ENCODE results near the gene NID1. TPM values are rescaled to one million over a fixed set of nuclear protein-coding genes. Genes with fewer than 3 reads are reported as not detected.

The NID1 gene
- total and polyA plus RNA-seq, 8 donors: 21.4 to 214 (median 89.6) TPM

GRCh38 chr1:235997049-235997448, 67.8 kb downstream of the NID1 start:
- 73 to 95% (median 92%) methylated on average over 5 of the region's 5 CpGs for WGBS, 5 donors
- Histone ChIP-seq H3K9me3 (no peaks in the 10 kb centered on the region), H3K27ac (no peak overlapping the region), H3K4me1 (peaks cover 0 to 4% (median 0%) of the 10 kb centered on the region in 4 donors), H3K4me3 (no peak overlapping the region), H3K27me3 (no peaks in the 10 kb centered on the region), H3K36me3 (peaks cover 12 to 94% (median 53%) of the 10 kb centered on the region in 4 donors)
- no peak for DNase-seq
- TF ChIP-seq POLR2AphosphoS5 (IDR thresholded peaks at IDR 0.05) (no peak), POLR2A (IDR thresholded peaks at IDR 0.05) (no peak)
- intact Hi-C loops (cut with DNase I; ENCODE audit: low total_unique reads): no loop called here

DNA sequence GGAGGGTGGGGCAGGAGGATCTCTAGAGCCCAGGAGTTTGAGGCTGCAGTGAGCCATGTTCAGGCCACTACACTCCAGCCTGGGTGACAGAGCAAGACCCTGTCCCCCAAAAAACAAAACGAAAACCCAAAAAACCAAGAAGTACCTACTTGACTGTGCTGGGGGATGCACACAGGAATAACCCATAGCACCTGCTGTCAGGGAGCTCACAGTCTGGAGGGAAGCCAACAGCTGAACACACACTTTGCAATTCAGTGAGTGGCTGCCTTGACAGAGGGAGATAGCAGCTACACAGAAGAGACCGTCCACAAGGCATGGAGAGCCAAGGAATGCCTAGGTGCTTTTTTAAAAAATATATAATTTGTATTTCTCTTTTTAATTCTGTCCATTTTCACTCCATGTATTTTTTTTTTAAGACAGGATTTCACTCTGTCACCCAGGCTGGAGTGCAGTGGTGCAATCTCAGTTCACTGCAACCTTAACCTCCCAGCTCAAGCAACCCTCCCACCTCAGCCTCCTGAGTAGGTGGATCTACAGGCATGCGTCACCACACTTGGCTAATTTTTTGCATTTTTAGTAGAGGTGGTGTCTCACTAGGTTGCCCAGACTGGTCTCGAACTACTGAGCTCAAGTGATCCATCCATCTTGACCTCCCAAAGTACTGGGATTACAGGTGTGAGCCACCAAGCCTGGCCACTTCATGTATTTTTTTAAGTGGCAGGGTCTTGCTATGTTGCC, 68.7 kb downstream of the NID1 start:
- Histone ChIP-seq H3K4me1 (peaks cover 0 to 1% (median 0%) of the 10 kb centered on the region in 4 donors), H3K27me3 (no peaks in the 10 kb centered on the region), H3K9me3 (no peaks in the 10 kb centered on the region), H3K36me3 (peaks cover 12 to 98% (median 60%) of the 10 kb centered on the region in 4 donors), H3K4me3 (no peak overlapping the region), H3K27ac (no peak overlapping the region)
- intact Hi-C loops (cut with DNase I; ENCODE audit: low total_unique reads): no loop called here
- DNase-seq: no peak
- no peak for TF ChIP-seq POLR2A (IDR thresholded peaks at IDR 0.05)
- no peak for TF ChIP-seq POLR2AphosphoS5 (IDR thresholded peaks at IDR 0.05)
- no peak for TF ChIP-seq CTCF (IDR thresholded peaks at IDR 0.05)
- no peak for TF ChIP-seq EP300 (IDR thresholded peaks at IDR 0.05)
- WGBS, 5 donors: 87 to 93% (median 89%) methylated on average over 4 of the region's 4 CpGs

DNA sequence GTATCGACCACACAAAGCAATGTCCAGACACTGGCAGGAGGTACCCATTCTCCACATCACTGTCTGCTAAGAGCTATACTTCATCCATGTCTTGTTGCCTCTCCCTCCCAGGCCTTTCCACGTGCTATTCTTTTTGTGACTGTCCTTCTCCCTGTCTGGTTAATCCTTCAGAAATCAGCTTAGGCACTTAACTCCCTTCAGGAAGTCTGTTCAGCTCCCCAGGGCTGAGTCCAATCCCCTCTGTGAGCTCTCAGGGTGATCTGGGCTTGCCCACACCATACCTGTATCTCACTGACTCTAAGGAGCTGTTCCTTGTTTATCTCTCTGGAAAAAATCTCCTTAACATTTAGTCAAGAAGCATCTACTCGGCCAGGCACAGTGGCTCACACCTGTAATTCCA, 69.4 kb downstream of the NID1 start:
- no peak overlapping the region for H3K27ac ChIP-seq
- H3K9me3 ChIP-seq: no peaks in the 10 kb centered on the region
- H3K4me1 ChIP-seq: no peaks in the 10 kb centered on the region
- peaks cover 13 to 99% (median 67%) of the 10 kb centered on the region in 4 donors for H3K36me3 ChIP-seq
- DNase-seq: no peak
- WGBS, 5 donors: 86 to 94% (median 91%) methylated on average over 3 of the region's 3 CpGs
- TF ChIP-seq POLR2AphosphoS5 (IDR thresholded peaks at IDR 0.05) (no peak), POLR2A (IDR thresholded peaks at IDR 0.05) (no peak), CTCF (IDR thresholded peaks at IDR 0.05) (no peak), EP300 (IDR thresholded peaks at IDR 0.05) (no peak)
- no peaks in the 10 kb centered on the region for H3K27me3 ChIP-seq
- H3K4me3 ChIP-seq: no peak overlapping the region
- intact Hi-C loops (cut with DNase I; ENCODE audit: low total_unique reads): no loop called here

GRCh38 chr1:235993652-235994051, 71.2 kb downstream of the NID1 start:
- H3K27ac ChIP-seq: peak overlapping the region in 1 of 5 donors; percentile 10
- H3K36me3 ChIP-seq: peaks cover 26 to 99% (median 82%) of the 10 kb centered on the region in 4 donors

More at GRCh38 chr1:235993652-235994051, 71.2 kb downstream of the NID1 start:
- no peak for TF ChIP-seq POLR2AphosphoS5 (IDR thresholded peaks at IDR 0.05)
- TF ChIP-seq EP300 (IDR thresholded peaks at IDR 0.05): no peak
- no peak for TF ChIP-seq POLR2A (IDR thresholded peaks at IDR 0.05)
- TF ChIP-seq CTCF (IDR thresholded peaks at IDR 0.05): no peak
- Histone ChIP-seq H3K4me3 (no peak overlapping the region), H3K27me3 (no peaks in the 10 kb centered on the region), H3K9me3 (no peaks in the 10 kb centered on the region), H3K4me1 (no peaks in the 10 kb centered on the region)
- WGBS, 5 donors: 96 to 97% (median 96%) methylated on average over 17 to 31 of the region's 31 CpGs
- DNase-seq: no peak
- intact Hi-C loops (cut with DNase I; ENCODE audit: low total_unique reads): no loop called here
